MG63 (cell line): Measurements from ENCODE around the gene CELF2. TPM values are rescaled to one million over a fixed set of nuclear protein-coding genes. Genes with fewer than 3 reads are reported as not detected.

Source experiments
- DNase-seq: peaks from one replicate; pipeline ENCODE4 v3.0.0-alpha.2; 2020
- H3K27me3 ChIP-seq: fragments of 250-450 bp; sonication (Bioruptor Pico); 2 replicates; pipeline ENCODE4 v1.5.1; 2020; ENCODE audit warnings: mild to moderate bottlenecking, moderate library complexity
- H3K36me3 ChIP-seq: fragments of 250-450 bp; sonication (Bioruptor Pico); 2 replicates; pipeline ENCODE4 v1.5.1; 2020; ENCODE audit warnings: mild to moderate bottlenecking, moderate library complexity
- H3K4me3 ChIP-seq: fragments of 250-450 bp; sonication (Bioruptor Pico); 2 replicates; pipeline ENCODE4 v1.5.1; 2020; ENCODE audit warnings: mild to moderate bottlenecking, moderate library complexity
- H3K9me3 ChIP-seq: fragments of 250-450 bp; sonication (Bioruptor Pico); 2 replicates; pipeline ENCODE4 v1.5.1; 2020; ENCODE audit warnings: mild to moderate bottlenecking, moderate library complexity
- total RNA-seq: library from RNA; depleted of rRNA; stranded (reverse); fragments of >200 nt; shearing (Covaris generic); gene quantifications from 2 replicates; pipeline ENCODE4 v1.2.3, GENCODE V29; 2014; ENCODE audit warnings: low replicate concordance

The CELF2 gene
- total RNA-seq, 1 experiment from 2014 or later, result 1.5 TPM

GRCh38 chr10:11250304-11250703 is 232.6 kb downstream of the CELF2 start:
- DNase-seq, result no peak
- no peaks in the 10 kb centered on the region for H3K27me3 ChIP-seq
- no peaks in the 10 kb centered on the region for H3K9me3 ChIP-seq
- H3K4me3 ChIP-seq, result no peak overlapping the region
- no peaks in the 10 kb centered on the region for H3K36me3 ChIP-seq

GRCh38 chr10:11252887-11253286 is 235.2 kb downstream of the CELF2 start:
- Histone ChIP-seq H3K9me3 (no peaks in the 10 kb centered on the region), H3K36me3 (no peaks in the 10 kb centered on the region), H3K4me3 (no peak overlapping the region), H3K27me3 (no peaks in the 10 kb centered on the region)
- no peak for DNase-seq

GRCh38 chr10:11253385-11254002 is 235.8 kb downstream of the CELF2 start:
- Histone ChIP-seq H3K4me3 (no peak overlapping the region), H3K9me3 (no peaks in the 10 kb centered on the region), H3K27me3 (no peaks in the 10 kb centered on the region), H3K36me3 (no peaks in the 10 kb centered on the region)
- no peak for DNase-seq

- no peaks in the 10 kb centered on the region for H3K36me3 ChIP-seq
- no peaks in the 10 kb centered on the region for H3K27me3 ChIP-seq
- DNase-seq, result no peak
- H3K9me3 ChIP-seq, result no peaks in the 10 kb centered on the region
- H3K4me3 ChIP-seq, result no peak overlapping the region
Observed at GRCh38 chr10:11255156-11255555, 237.5 kb downstream of the CELF2 start.

- peak; percentile 13 for DNase-seq
- Histone ChIP-seq H3K9me3 (no peaks in the 10 kb centered on the region), H3K36me3 (no peaks in the 10 kb centered on the region), H3K4me3 (no peak overlapping the region), H3K27me3 (no peaks in the 10 kb centered on the region)
Observed at GRCh38 chr10:11255796-11256444, 238.2 kb downstream of the CELF2 start.

GRCh38 chr10:11256896-11257295 is 239.2 kb downstream of the CELF2 start:
- Histone ChIP-seq H3K27me3 (no peaks in the 10 kb centered on the region), H3K36me3 (no peaks in the 10 kb centered on the region), H3K9me3 (no peaks in the 10 kb centered on the region), H3K4me3 (no peak overlapping the region)
- DNase-seq, result no peak

GRCh38 chr10:11257440-11258090 is 239.9 kb downstream of the CELF2 start:
- Histone ChIP-seq H3K4me3 (no peak overlapping the region), H3K27me3 (no peaks in the 10 kb centered on the region), H3K36me3 (no peaks in the 10 kb centered on the region), H3K9me3 (no peaks in the 10 kb centered on the region)
- DNase-seq, result no peak

GRCh38 chr10:11260170-11260569 is 242.5 kb downstream of the CELF2 start:
- Histone ChIP-seq H3K9me3 (no peaks in the 10 kb centered on the region), H3K36me3 (no peaks in the 10 kb centered on the region), H3K27me3 (no peaks in the 10 kb centered on the region), H3K4me3 (no peak overlapping the region)
- no peak for DNase-seq

GRCh38 chr10:11261143-11261542 is 243.5 kb downstream of the CELF2 start:
- H3K9me3 ChIP-seq, result no peaks in the 10 kb centered on the region
- no peak for DNase-seq
- no peak overlapping the region for H3K4me3 ChIP-seq

GRCh38 chr10:11261687-11262493 is 244.2 kb downstream of the CELF2 start:
- no peaks in the 10 kb centered on the region for H3K9me3 ChIP-seq
- no peaks in the 10 kb centered on the region for H3K36me3 ChIP-seq
- DNase-seq, result no peak
- H3K4me3 ChIP-seq, result no peak overlapping the region
- no peaks in the 10 kb centered on the region for H3K27me3 ChIP-seq

More at GRCh38 chr10:11261143-11261542, 243.5 kb downstream of the CELF2 start:
- no peaks in the 10 kb centered on the region for H3K27me3 ChIP-seq
- H3K36me3 ChIP-seq, result no peaks in the 10 kb centered on the region

GRCh38 chr10:11262494-11263345 is 245.0 kb downstream of the CELF2 start:
- DNase-seq, result no peak
- no peaks in the 10 kb centered on the region for H3K36me3 ChIP-seq

GRCh38 chr10:11263767-11264166 is 246.1 kb downstream of the CELF2 start:
- no peak for DNase-seq
- Histone ChIP-seq H3K4me3 (no peak overlapping the region), H3K27me3 (no peaks in the 10 kb centered on the region), H3K9me3 (no peaks in the 10 kb centered on the region), H3K36me3 (no peaks in the 10 kb centered on the region)

More at GRCh38 chr10:11262494-11263345, 245.0 kb downstream of the CELF2 start:
- Histone ChIP-seq H3K4me3 (no peak overlapping the region), H3K27me3 (no peaks in the 10 kb centered on the region), H3K9me3 (no peaks in the 10 kb centered on the region)

GRCh38 chr10:11264296-11265048 is 246.8 kb downstream of the CELF2 start:
- Histone ChIP-seq H3K9me3 (no peaks in the 10 kb centered on the region), H3K27me3 (no peaks in the 10 kb centered on the region), H3K4me3 (no peak overlapping the region), H3K36me3 (no peaks in the 10 kb centered on the region)
- no peak for DNase-seq

- no peak overlapping the region for H3K4me3 ChIP-seq
- no peaks in the 10 kb centered on the region for H3K27me3 ChIP-seq
- no peaks in the 10 kb centered on the region for H3K36me3 ChIP-seq
- H3K9me3 ChIP-seq, result no peaks in the 10 kb centered on the region
- no peak for DNase-seq
Observed at GRCh38 chr10:11265484-11265883, 247.8 kb downstream of the CELF2 start.

GRCh38 chr10:11266426-11266825 is 248.8 kb downstream of the CELF2 start:
- Histone ChIP-seq H3K36me3 (no peaks in the 10 kb centered on the region), H3K4me3 (no peak overlapping the region), H3K9me3 (no peaks in the 10 kb centered on the region), H3K27me3 (no peaks in the 10 kb centered on the region)
- no peak for DNase-seq
